Stimulated activated CD4-positive, alpha-beta T cell treated with anti-CD3 and anti-CD28 coated beads, Interleukin-2, amount 100 ng/mL, for 48 hours (primary cell): ENCODE measurements around the gene MMP14.

Experiments used
- DNase-seq, 2 donors: peaks; one replicate each; pipeline ENCODE4 v3.0.0-alpha.2; 2020

The MMP14 gene

GRCh38 chr14:22884738-22885523 lies 48.5 kb downstream of the MMP14 start:
- no peak for DNase-seq

GRCh38 chr14:22885975-22886374 lies 49.6 kb downstream of the MMP14 start:
- DNase-seq = no peak

- peak; percentile 54 to 60 for DNase-seq
These were observed 50.3 kb downstream of the MMP14 start for GRCh38 chr14:22886500-22887259.

- DNase-seq = peak in 1 of 2 donors; percentile 22
These were observed 51.0 kb downstream of the MMP14 start for GRCh38 chr14:22887260-22887989.

GRCh38 chr14:22887990-22888378 lies 51.6 kb downstream of the MMP14 start:
- DNase-seq = peak in 1 of 2 donors; percentile 36

- DNase-seq = no peak
These were observed 52.3 kb downstream of the MMP14 start for GRCh38 chr14:22888662-22889061.

GRCh38 chr14:22890416-22890815 lies 54.0 kb downstream of the MMP14 start:
- no peak for DNase-seq

GRCh38 chr14:22892488-22892887 lies 56.1 kb downstream of the MMP14 start:
- no peak for DNase-seq

GRCh38 chr14:22893706-22894105 lies 57.3 kb downstream of the MMP14 start:
- DNase-seq = no peak

- no peak for DNase-seq
These were observed 59.0 kb downstream of the MMP14 start for GRCh38 chr14:22895402-22895801.

- DNase-seq = no peak
These were observed 60.0 kb downstream of the MMP14 start for GRCh38 chr14:22896356-22896755.

- DNase-seq = no peak
These were observed 60.4 kb downstream of the MMP14 start for GRCh38 chr14:22896760-22897159.

GRCh38 chr14:22897357-22897756 lies 61.0 kb downstream of the MMP14 start:
- no peak for DNase-seq
